Testis (tissue), 3 donors: ENCODE measurements around the gene NOM1. TPM values are rescaled to one million over a fixed set of nuclear protein-coding genes. Genes with fewer than 3 reads are reported as not detected.

Experiments
- DNase-seq: peaks from one replicate; pipeline ENCODE4 v3.0.0-alpha.2; 2019
- H3K27ac ChIP-seq, 2 donors: fragments of 200-600 bp; sonication (generic); one replicate each; pipeline ENCODE4 v1.5.1; 2019
- H3K27me3 ChIP-seq: fragments of 200-600 bp; sonication (generic); one replicate; pipeline ENCODE4 v1.5.1; 2019
- H3K36me3 ChIP-seq: fragments of 200-600 bp; sonication (generic); one replicate; pipeline ENCODE4 v1.5.1; 2017; ENCODE audit warnings: low read depth; ENCODE audit errors: missing control alignments
- H3K4me1 ChIP-seq: fragments of 200-600 bp; sonication (generic); one replicate; pipeline ENCODE4 v1.5.1; 2019
- H3K4me3 ChIP-seq, 2 donors: fragments of 200-600 bp; sonication (generic); one replicate each; pipeline ENCODE4 v1.5.1; 2017 to 2019
- H3K9me3 ChIP-seq: fragments of 200-600 bp; sonication (generic); one replicate; pipeline ENCODE4 v1.5.1; 2017
- CTCF ChIP-seq, 3 experiments: fragments of 450-650 bp in 2 of 3; fragments of 200-600 bp in 1 of 3; sonication (generic) in 1 of 3; IDR thresholded peaks; one replicate each; pipeline ENCODE4 v1.5.1; 2016 to 2019; ENCODE audit warnings: antibody characterized with exemption in 3 of 3, mild to moderate bottlenecking in 2 of 3, moderate library complexity in 1 of 3
- POLR2A ChIP-seq: fragments of 450-650 bp; IDR thresholded peaks from one replicate; pipeline ENCODE4 v1.6.1; 2017; ENCODE audit warnings: antibody characterized with exemption, mild to moderate bottlenecking, moderate library complexity
- WGBS, 2 donors: methylation state at CpG; one replicate each; pipeline ENCODE4 v1.1.5; 2018; 5-methylcytosine and 5-hydroxymethylcytosine counted together
- intact Hi-C: fragments of 100-400 bp; cut with DNase I; formaldehyde crosslinking; loops from one replicate; pipeline ENCODE4 v1.15.1; 2023; ENCODE audit warnings: low total_unique reads
- polyA plus RNA-seq: library from polyadenylated mRNA; stranded (reverse); fragments of 350-450 nt; fragmentation: Illumina TruSeq; extraction: RNeasy Lipid Tissue Mini Kit (QIAGEN cat#74804); gene quantifications from one replicate; pipeline ENCODE4 v1.2.3, GENCODE V29; 2014; ENCODE audit warnings: low read depth, low replicate concordance; ENCODE audit not compliant: insufficient read depth
- total RNA-seq, 2 donors: library from RNA; depleted of rRNA; stranded (reverse); fragments of >200 nt; gene quantifications; one replicate each; pipeline ENCODE4 v1.2.3, GENCODE V29; 2016

Gene NOM1
- total and polyA plus RNA-seq, 3 donors from 2014 or later, result 20.2 to 47.1 (median 42.8) TPM

- intact Hi-C loops, result no loop called here
- Histone ChIP-seq H3K27me3 (no peaks in the 10 kb centered on the region), H3K4me1 (peaks cover 12% of the 10 kb centered on the region), H3K36me3 (no peaks in the 10 kb centered on the region), H3K27ac (no peak overlapping the region), H3K4me3 (peak overlapping the region in 1 of 2 donors; percentile 15), H3K9me3 (no peaks in the 10 kb centered on the region)
- no peak for DNase-seq
- TF ChIP-seq POLR2A (no peak), CTCF (IDR thresholded peaks at IDR 0.05) (no peak)
- WGBS, 2 donors, result 9 to 11% methylated on average over 20 to 35 of the region's 35 CpGs
Observed at GRCh38 chr7:157008206-157009169, 59.0 kb downstream of the NOM1 start.

GRCh38 chr7:157009170-157009777 lies 59.8 kb downstream of the NOM1 start:
- DNase-seq, result no peak
- peak overlapping the region; percentile 9 to 15 for H3K4me3 ChIP-seq

GRCh38 chr7:157009778-157010587 lies 60.5 kb downstream of the NOM1 start:
- intact Hi-C loops, result no loop called here
- no peaks in the 10 kb centered on the region for H3K27me3 ChIP-seq

More at GRCh38 chr7:157009170-157009777, 59.8 kb downstream of the NOM1 start:
- Histone ChIP-seq H3K36me3 (no peaks in the 10 kb centered on the region), H3K27me3 (no peaks in the 10 kb centered on the region), H3K9me3 (no peaks in the 10 kb centered on the region), H3K4me1 (peaks cover 12% of the 10 kb centered on the region), H3K27ac (no peak overlapping the region)
- no peak for TF ChIP-seq POLR2A
- TF ChIP-seq CTCF (IDR thresholded peaks at IDR 0.05), result no peak
- 0 to 1% methylated on average over 14 to 41 of the region's 49 CpGs for WGBS, 2 donors
- intact Hi-C loops, result no loop called here

More at GRCh38 chr7:157009778-157010587, 60.5 kb downstream of the NOM1 start:
- WGBS, 2 donors, result 1% methylated on average over 16 to 62 of the region's 130 CpGs
- H3K4me3 ChIP-seq, result peak overlapping the region; percentile 41 to 61
- no peak overlapping the region for H3K27ac ChIP-seq
- no peak for TF ChIP-seq CTCF (IDR thresholded peaks at IDR 0.05)
- TF ChIP-seq POLR2A, result no peak
- no peak for DNase-seq
- H3K9me3 ChIP-seq, result no peaks in the 10 kb centered on the region
- H3K4me1 ChIP-seq, result peaks cover 12% of the 10 kb centered on the region
- H3K36me3 ChIP-seq, result no peaks in the 10 kb centered on the region
